ENCODE results near the gene FTL. TPM values are rescaled to one million over a fixed set of nuclear protein-coding genes. Genes with fewer than 3 reads are reported as not detected.

Gene FTL
- total and polyA plus RNA-seq, 2 donors (not counting 3 experiments of a cell fraction or from before 2014, with no cell fraction given) = 1,937 to 2,748 TPM

GRCh38 chr19:48968813-48969218, 3.7 kb downstream of the FTL start:
- peaks cover 10% of the 10 kb centered on the region for H3K4me1 ChIP-seq (ENCODE audit: control insufficient read depth, extremely low read depth, insufficient read depth, low read length)
- TSS peak; percentile 38 for BruUV-seq (replicated peaks)
- DNase-seq (ENCODE audit: low read depth, low spot score) (no peak), FAIRE-seq (no peak)
- H2AFZ ChIP-seq (ENCODE audit: low read depth, low read length) = no peak overlapping the region
- no peak overlapping the region for H3K27ac ChIP-seq (ENCODE audit: insufficient read depth, low read depth, low read length)
- no peak overlapping the region for H3K9ac ChIP-seq (replicated peaks; ENCODE audit: extremely low read depth, insufficient read depth, low read length)
- H3K9me3 ChIP-seq (replicated peaks; ENCODE audit: control insufficient read depth, insufficient read depth, low read length) = no peaks in the 10 kb centered on the region
- no peak for TF ChIP-seq JUN (IDR thresholded peaks at IDR 0.05; ENCODE audit: borderline replicate concordance, insufficient read depth, insufficient read length, low read depth)
- no peak for TF ChIP-seq MYC (IDR thresholded peaks at IDR 0.05; ENCODE audit: low read depth, low read length)
- no peak for TF ChIP-seq POLR2AphosphoS5 (IDR thresholded peaks at IDR 0.05; ENCODE audit: insufficient read depth, low read depth, low read length)
- TF ChIP-seq POLR2A (IDR thresholded peaks at IDR 0.05; ENCODE audit: low read depth, low read length) = no peak
- no peak for TF ChIP-seq CTCF (IDR thresholded peaks at IDR 0.05; ENCODE audit: extremely low read depth in 1 of 2, insufficient read depth in 1 of 2, low read depth in 1 of 2, low read length in 2 of 2)
- no peak for TF ChIP-seq EZH2 (IDR thresholded peaks at IDR 0.05; ENCODE audit: borderline replicate concordance, low read depth, low read length, severe bottlenecking)
- no peak for TF ChIP-seq MAX (IDR thresholded peaks at IDR 0.05; ENCODE audit: insufficient read depth, insufficient read length)
- no peak for TF ChIP-seq GATA2 (IDR thresholded peaks at IDR 0.05; ENCODE audit: insufficient read depth, insufficient read length, low read depth, low read length)
- TF ChIP-seq FOS (IDR thresholded peaks at IDR 0.05; ENCODE audit: borderline replicate concordance, insufficient read depth, low read length) = no peak
- peaks cover 5 to 11% of the 10 kb centered on the region in 2 experiments for H3K36me3 ChIP-seq (ENCODE audit: control insufficient read depth in 2 of 2, extremely low read depth in 1 of 2, insufficient read depth in 2 of 2, low read length in 2 of 2)
- H3K4me2 ChIP-seq (ENCODE audit: insufficient read depth, low read length) = no peak overlapping the region
- dilution Hi-C loops (cut with MboI; ENCODE audit: extremely low pct_ligation_motif_present, low sequenced_read_pairs) = no loop called here
- no peaks in the 10 kb centered on the region for H3K9me1 ChIP-seq (replicated peaks; ENCODE audit: control insufficient read depth, extremely low read depth, insufficient read depth, low read length)
- ChIA-PET POLR2A (no interaction called here), CTCF (interaction anchor here (0.8 to 3.8 kb wide), 2 partner anchors 126 to 179 kb away, joined by 3 to 133 read pairs; no protein-coding TSS in a partner anchor)
- H3K79me2 ChIP-seq (ENCODE audit: control insufficient read depth, insufficient read depth, low read length) = peaks cover 16% of the 10 kb centered on the region
- H3K27me3 ChIP-seq (ENCODE audit: control insufficient read depth in 2 of 2, insufficient read depth in 2 of 2, low read length in 2 of 2) = no peaks in the 10 kb centered on the region
- intact Hi-C loops (cut with micrococcal nuclease) = no loop called here
- peaks cover 3% of the 10 kb centered on the region for H4K20me1 ChIP-seq (replicated peaks; ENCODE audit: control insufficient read depth, extremely low read depth, insufficient read depth, low read length)
- no peak overlapping the region for H3K4me3 ChIP-seq (replicated peaks in 1 of 3; ENCODE audit: insufficient read depth in 1 of 3, low read depth in 1 of 3, low read length in 3 of 3)
